ENCODE results near the gene BFAR.

DNA sequence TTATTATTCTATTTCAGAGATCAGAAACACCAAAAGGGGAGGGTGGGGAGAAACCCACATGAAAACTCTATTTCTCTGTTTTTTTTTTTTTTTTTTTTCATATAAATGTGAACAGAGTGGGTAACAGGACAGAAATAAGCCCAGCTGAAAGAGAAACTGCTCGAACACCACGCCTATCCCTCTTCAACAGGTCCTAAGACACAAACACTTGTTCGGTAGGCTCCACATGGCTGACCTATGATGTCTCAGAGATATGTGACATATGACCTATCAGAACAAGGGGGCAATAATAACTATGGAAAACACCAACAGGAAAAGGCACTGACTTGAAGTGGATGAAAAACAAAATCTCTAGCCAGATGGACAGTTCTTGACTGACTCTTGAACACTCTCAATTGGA is 47.5 kb upstream of the BFAR start:
- TF ChIP-seq POLR2AphosphoS5 (IDR thresholded peaks at IDR 0.05; ENCODE audit: low read depth, low read length) (no peak), POLR2A (IDR thresholded peaks at IDR 0.05; ENCODE audit: low read depth, low read length) (no peak), TAF1 (IDR thresholded peaks at IDR 0.05; ENCODE audit: low read depth, low read length) (no peak), PAX5 (IDR thresholded peaks at IDR 0.05; ENCODE audit: insufficient read depth, low read length, severe bottlenecking) (no peak), POU2F2 (IDR thresholded peaks at IDR 0.05; ENCODE audit: low read depth, low read length) (no peak), SPI1 (IDR thresholded peaks at IDR 0.05; ENCODE audit: low read depth, low read length) (no peak)
